PC-3 (cell line): ENCODE data around the gene MDK. TPM values are rescaled to one million over a fixed set of nuclear protein-coding genes. Genes with fewer than 3 reads are reported as not detected.

ENCODE experiments used
- ATAC-seq: fragments of 200-7000 bp; cut with Tn5 transposase; 2 replicates; pipeline ENCODE4 v1.9.1; 2020; ENCODE audit warnings: mild to moderate bottlenecking, moderate library complexity
- BruUV-seq: library from RNA; stranded (reverse); fragments of 400-500 nt; replicated peaks from 2 replicates; lab custom pipeline; 2021; lab: Mats Ljungman, UMichigan
- CTCF ChIA-PET: fragments of 300-600 bp; sonication (Branson Sonifier 250); formaldehyde crosslinking; loops from one replicate; lab custom pipeline; 2022; ENCODE audit warnings: antibody characterized with exemption; lab: Charles Lee
- POLR2A ChIA-PET: fragments of 300-600 bp; sonication (Branson Sonifier 250); formaldehyde crosslinking; loops from one replicate; lab custom pipeline; 2022; ENCODE audit warnings: antibody characterized with exemption; ENCODE audit not compliant: unreplicated experiment; lab: Charles Lee
- DNase-seq: peaks from one replicate; pipeline ENCODE4 v3.0.0-alpha.2; 2015
- H2AFZ ChIP-seq: fragments of 300-600 bp; sonication (generic); 2 replicates; pipeline ENCODE4 v1.6.0; 2016; ENCODE audit warnings: antibody characterized with exemption, low read length
- H3F3A ChIP-seq: fragments of 300-600 bp; sonication (generic); one replicate; pipeline ENCODE4 v1.6.0; 2017; ENCODE audit warnings: antibody characterized with exemption, low read length, control low read depth, mild to moderate bottlenecking; ENCODE audit not compliant: unreplicated experiment
- H3K27ac ChIP-seq: fragments of 300-600 bp; sonication (generic); 2 replicates; pipeline ENCODE4 v1.5.1; 2016; ENCODE audit warnings: mild to moderate bottlenecking, low read length
- H3K27me3 ChIP-seq: fragments of 300-600 bp; sonication (generic); 2 replicates; pipeline ENCODE4 v1.6.1; 2016; ENCODE audit warnings: low read length, mixed read lengths
- H3K36me3 ChIP-seq: fragments of 300-600 bp; sonication (generic); 2 replicates; pipeline ENCODE4 v1.6.1; 2016; ENCODE audit warnings: low read depth, mixed run types, low read length, mixed read lengths
- H3K4me1 ChIP-seq: fragments of 300-600 bp; sonication (generic); 2 replicates; pipeline ENCODE4 v1.5.1; 2016; ENCODE audit warnings: low read length; ENCODE audit not compliant: insufficient read depth
- H3K4me2 ChIP-seq: fragments of 300-600 bp; sonication (generic); 2 replicates; pipeline ENCODE4 v1.6.0; 2016; ENCODE audit warnings: low read length
- H3K4me3 ChIP-seq: fragments of 300-600 bp; sonication (generic); 2 replicates; pipeline ENCODE4 v1.5.1; 2016; ENCODE audit warnings: mild to moderate bottlenecking, low read length, mixed read lengths
- H3K79me2 ChIP-seq: fragments of 300-600 bp; sonication (generic); 2 replicates; pipeline ENCODE4 v1.6.1; 2017; ENCODE audit warnings: low read length, mixed read lengths
- H3K9ac ChIP-seq: fragments of 300-600 bp; sonication (generic); 2 replicates; pipeline ENCODE4 v1.6.0; 2016; ENCODE audit warnings: mild to moderate bottlenecking, low read length
- H3K9me2 ChIP-seq: fragments of 300-600 bp; sonication (generic); replicated peaks from 2 replicates; pipeline ENCODE4 v1.6.1; 2016; ENCODE audit warnings: mixed run types, low read length, mixed read lengths
- H3K9me3 ChIP-seq: fragments of 300-600 bp; sonication (generic); 2 replicates; pipeline ENCODE4 v1.6.1; 2016; ENCODE audit warnings: low read length, mixed read lengths
- H4K20me1 ChIP-seq: fragments of 300-600 bp; sonication (generic); 2 replicates; pipeline ENCODE4 v1.6.1; 2016; ENCODE audit warnings: low read length, mixed read lengths
- EZH2 ChIP-seq: fragments of 300-600 bp; sonication (generic); IDR thresholded peaks from one replicate; pipeline ENCODE4 v1.6.1; 2017; ENCODE audit warnings: antibody characterized with exemption, mild to moderate bottlenecking, low read length; ENCODE audit not compliant: unreplicated experiment
- EZH2phosphoT487 ChIP-seq: fragments of 300-600 bp; sonication (generic); IDR thresholded peaks from 2 replicates; pipeline ENCODE4 v1.6.1; 2018; ENCODE audit warnings: mild to moderate bottlenecking, antibody characterized with exemption, low read length, borderline replicate concordance
- intact Hi-C: fragments of 100-400 bp; cut with micrococcal nuclease; formaldehyde crosslinking; loops from 2 replicates; pipeline ENCODE4 v1.9.0; 2023
- total RNA-seq: library from RNA; depleted of rRNA; stranded (reverse); fragments of >200 nt; gene quantifications from 2 replicates; pipeline ENCODE4 v1.2.3, GENCODE V29; 2014
- TF ChIP-seq, protein P1 (sequence below): fragments of 300-600 bp; sonication (generic); conservative IDR thresholded peaks from 2 replicates; pipeline ENCODE4 v1.5.1; 2017; ENCODE audit warnings: antibody characterized with exemption, low read depth, mild to moderate bottlenecking, low read length

The MDK gene
- total RNA-seq, 1 experiment from 2014 or later = 184 TPM

DNA sequence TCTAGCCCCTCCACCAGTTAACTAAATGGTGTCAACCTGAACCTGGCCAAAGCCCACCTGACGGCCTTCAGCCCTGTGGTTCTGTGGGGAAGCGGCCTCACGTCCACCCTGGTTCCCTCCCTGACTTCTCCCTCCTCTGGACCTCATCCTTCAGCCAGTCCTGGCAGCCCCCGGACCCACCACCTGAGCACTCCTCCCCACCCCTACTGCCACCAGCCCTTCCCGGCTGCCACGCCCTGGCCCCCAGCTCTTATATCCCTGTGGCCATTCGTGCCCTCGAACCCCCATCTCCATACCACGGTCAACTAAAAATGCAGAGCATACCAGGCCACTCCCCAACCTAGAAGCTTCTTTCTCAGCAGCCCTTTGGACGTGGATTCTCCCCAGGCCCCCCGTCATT lies 4.2 kb upstream of the MDK start:
- ChIA-PET CTCF (no interaction called here), POLR2A (no interaction called here)
- H3K9me3 ChIP-seq = no peaks in the 10 kb centered on the region
- H3K79me2 ChIP-seq = no peaks in the 10 kb centered on the region
- H3K4me1 ChIP-seq = peaks cover 3% of the 10 kb centered on the region; the same call in 1 of the 2 replicates
- no peaks in the 10 kb centered on the region for H3F3A ChIP-seq
- no peak for TF ChIP-seq EZH2
- TF ChIP-seq EZH2phosphoT487 = no peak
- TF ChIP-seq, protein P1, sequence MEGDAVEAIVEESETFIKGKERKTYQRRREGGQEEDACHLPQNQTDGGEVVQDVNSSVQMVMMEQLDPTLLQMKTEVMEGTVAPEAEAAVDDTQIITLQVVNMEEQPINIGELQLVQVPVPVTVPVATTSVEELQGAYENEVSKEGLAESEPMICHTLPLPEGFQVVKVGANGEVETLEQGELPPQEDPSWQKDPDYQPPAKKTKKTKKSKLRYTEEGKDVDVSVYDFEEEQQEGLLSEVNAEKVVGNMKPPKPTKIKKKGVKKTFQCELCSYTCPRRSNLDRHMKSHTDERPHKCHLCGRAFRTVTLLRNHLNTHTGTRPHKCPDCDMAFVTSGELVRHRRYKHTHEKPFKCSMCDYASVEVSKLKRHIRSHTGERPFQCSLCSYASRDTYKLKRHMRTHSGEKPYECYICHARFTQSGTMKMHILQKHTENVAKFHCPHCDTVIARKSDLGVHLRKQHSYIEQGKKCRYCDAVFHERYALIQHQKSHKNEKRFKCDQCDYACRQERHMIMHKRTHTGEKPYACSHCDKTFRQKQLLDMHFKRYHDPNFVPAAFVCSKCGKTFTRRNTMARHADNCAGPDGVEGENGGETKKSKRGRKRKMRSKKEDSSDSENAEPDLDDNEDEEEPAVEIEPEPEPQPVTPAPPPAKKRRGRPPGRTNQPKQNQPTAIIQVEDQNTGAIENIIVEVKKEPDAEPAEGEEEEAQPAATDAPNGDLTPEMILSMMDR = no peak
- H3K4me3 ChIP-seq = no peak overlapping the region
- no peak overlapping the region for H3K27ac ChIP-seq
- H3K9me2 ChIP-seq = no peaks in the 10 kb centered on the region
- no peaks in the 10 kb centered on the region for H3K27me3 ChIP-seq
- no peaks in the 10 kb centered on the region; the same call in none of the 2 replicates for H3K36me3 ChIP-seq
- H4K20me1 ChIP-seq = no peaks in the 10 kb centered on the region
- intact Hi-C loops = no loop called here
- DNase-seq (no peak), ATAC-seq (no peak)
- no peak overlapping the region for H3K4me2 ChIP-seq
- H3K9ac ChIP-seq = no peak overlapping the region
- H2AFZ ChIP-seq = no peak overlapping the region
- BruUV-seq = TSS peak; percentile 26

DNA sequence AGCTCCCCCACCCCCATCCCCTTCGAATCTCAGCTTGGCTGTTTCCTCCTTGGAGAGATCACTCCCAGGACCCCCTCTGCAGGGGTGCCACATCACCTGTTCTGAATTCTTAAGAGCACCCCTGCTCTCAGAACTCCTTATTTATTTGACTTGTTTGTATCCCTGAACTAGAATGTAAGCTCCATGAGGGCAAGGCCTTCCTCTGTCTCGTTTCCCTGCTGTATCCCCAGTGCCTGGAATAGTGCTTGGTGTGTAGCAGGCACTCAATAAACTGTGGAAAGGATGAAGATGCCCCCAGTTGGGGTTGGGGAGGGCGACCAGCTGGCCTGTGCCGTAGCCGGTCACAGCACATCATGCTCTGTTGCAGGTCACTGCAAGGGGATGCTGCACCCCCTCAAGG lies 3.6 kb upstream of the MDK start:
- ChIA-PET CTCF (no interaction called here), POLR2A (no interaction called here)
- no peak for TF ChIP-seq EZH2phosphoT487
- TF ChIP-seq EZH2 = no peak
- TF ChIP-seq, protein P1 = no peak

DNA sequence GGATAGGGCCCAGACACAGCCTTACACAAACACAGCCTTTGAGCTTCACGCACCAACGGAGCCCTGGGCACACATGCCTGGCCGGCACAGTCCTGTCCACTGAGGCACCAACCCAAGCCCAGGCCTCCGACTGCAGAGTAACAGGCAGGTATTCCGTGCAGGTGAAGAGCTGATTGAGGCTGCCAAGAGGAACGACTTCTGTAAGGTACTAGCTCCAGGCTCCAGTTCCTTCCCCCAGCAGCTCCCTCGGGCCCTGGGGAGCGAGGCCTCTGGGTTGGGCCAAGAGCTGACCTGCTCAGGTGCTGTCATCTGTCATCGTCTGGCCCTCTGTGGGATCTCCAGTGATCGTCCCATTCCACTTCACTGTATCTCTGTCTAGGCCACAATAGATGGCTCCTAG lies 3.2 kb upstream of the MDK start:
- DNase-seq (no peak), ATAC-seq (no peak)
- CTCF ChIA-PET = no interaction called here
- TF ChIP-seq, protein P1 = no peak
- TF ChIP-seq EZH2 (no peak), EZH2phosphoT487 (no peak)
- no peak overlapping the region for H3K9ac ChIP-seq
- no TSS peak for BruUV-seq
- H3K27me3 ChIP-seq = no peaks in the 10 kb centered on the region
- H3K9me3 ChIP-seq = no peaks in the 10 kb centered on the region
- no peaks in the 10 kb centered on the region for H3K79me2 ChIP-seq
- H3K4me2 ChIP-seq = no peak overlapping the region
- POLR2A ChIA-PET = no interaction called here
- peaks cover 5% of the 10 kb centered on the region; the same call in 1 of the 2 replicates for H3K4me1 ChIP-seq
- no peaks in the 10 kb centered on the region for H3F3A ChIP-seq
- H3K27ac ChIP-seq = no peak overlapping the region
- no peaks in the 10 kb centered on the region for H3K9me2 ChIP-seq
- intact Hi-C loops = no loop called here
- H3K36me3 ChIP-seq = no peaks in the 10 kb centered on the region; the same call in none of the 2 replicates
- no peak overlapping the region for H2AFZ ChIP-seq
- no peak overlapping the region for H3K4me3 ChIP-seq
- H4K20me1 ChIP-seq = no peaks in the 10 kb centered on the region

More for the DNA sequence above, 3.6 kb upstream of the MDK start:
- Histone ChIP-seq H3K79me2 (no peaks in the 10 kb centered on the region), H3K36me3 (no peaks in the 10 kb centered on the region; the same call in none of the 2 replicates), H2AFZ (no peak overlapping the region), H3K4me3 (no peak overlapping the region), H3K27me3 (no peaks in the 10 kb centered on the region), H4K20me1 (no peaks in the 10 kb centered on the region), H3F3A (no peaks in the 10 kb centered on the region), H3K4me1 (peaks cover 5% of the 10 kb centered on the region; the same call in 1 of the 2 replicates), H3K9ac (no peak overlapping the region), H3K4me2 (no peak overlapping the region), H3K9me2 (no peaks in the 10 kb centered on the region), H3K27ac (no peak overlapping the region), H3K9me3 (no peaks in the 10 kb centered on the region)
- intact Hi-C loops = no loop called here
- no TSS peak for BruUV-seq
- DNase-seq (no peak), ATAC-seq (no peak)
